HCT116 (cell line): Measurements from ENCODE around the gene ASS1. TPM values are rescaled to one million over a fixed set of nuclear protein-coding genes. Genes with fewer than 3 reads are reported as not detected.

Experiments used
- ATAC-seq: fragments of 200-7000 bp; cut with Tn5 transposase; 2 replicates; pipeline ENCODE4 v1.9.1; 2020; ENCODE audit warnings: mild to moderate bottlenecking, moderate library complexity
- BruUV-seq: library from RNA; stranded (reverse); fragments of 400-500 nt; replicated peaks from 2 replicates; lab custom pipeline; 2021; lab: Mats Ljungman, UMichigan
- CTCF ChIA-PET: fragments of 300-600 bp; sonication (Branson Sonifier 250); formaldehyde crosslinking; loops from one replicate; lab custom pipeline; 2021; ENCODE audit warnings: antibody characterized with exemption; lab: Charles Lee
- POLR2A ChIA-PET: fragments of 300-600, 350-600 bp; sonication (Branson Sonifier 250); formaldehyde crosslinking; loops from one replicate; lab custom pipeline; 2021; ENCODE audit warnings: antibody characterized with exemption; lab: Charles Lee
- RAD21 ChIA-PET, 2 experiments: fragments of 300-600 bp; sonication (Branson Sonifier 250); formaldehyde crosslinking; loops; one replicate each; lab custom pipeline; 2023; ENCODE audit warnings: low total read pairs in 2 of 2; ENCODE audit not compliant: uncharacterized antibody in 2 of 2, unreplicated experiment in 2 of 2, low non-redundant PET in 1 of 2; lab: Charles Lee
- DNase-seq: peaks from one replicate; pipeline ENCODE4 v3.0.0-alpha.2; 2010; ENCODE audit warnings: low read depth, low spot score
- H2AFZ ChIP-seq: fragments of 200-600 bp; shearing (Covaris generic), sonication (generic); 2 replicates; pipeline ENCODE4 v1.6.1; 2017; ENCODE audit warnings: low read depth, mixed run types, mixed read lengths, antibody characterized with exemption, low read length; ENCODE audit not compliant: poor library complexity, severe bottlenecking
- H3K27ac ChIP-seq: 2 replicates; pipeline ENCODE4 v1.5.1; 2012; ENCODE audit warnings: low read depth, low read length
- H3K27me3 ChIP-seq: fragments of 200-600 bp; sonication (generic); 2 replicates; pipeline ENCODE4 v1.6.1; 2016; ENCODE audit warnings: mixed run types, low read length, mixed read lengths; ENCODE audit not compliant: insufficient read depth
- H3K36me3 ChIP-seq, 2 experiments: fragments of 200-500 bp in 1 of 2; fragments of 200-600 bp in 1 of 2; sonication (Bioruptor generic) in 1 of 2; sonication (generic) in 1 of 2; 2 replicates each; pipeline versions ENCODE4 v1.5.1 to v1.6.1; 2014 to 2016; ENCODE audit warnings: low read length in 2 of 2, inconsistent platforms in 1 of 2, mixed read lengths in 1 of 2, mixed run types in 1 of 2; ENCODE audit not compliant: insufficient read depth in 2 of 2, control insufficient read depth in 1 of 2
- H3K4me1 ChIP-seq, 2 experiments: fragments of 200-600 bp in 1 of 2; sonication (generic) in 1 of 2; 2 replicates each; pipeline versions ENCODE4 v1.5.1 to v1.6.1; 2012 to 2017; ENCODE audit warnings: low read length in 2 of 2, inconsistent platforms in 1 of 2, mild to moderate bottlenecking in 1 of 2, mixed read lengths in 1 of 2, mixed run types in 1 of 2, moderate library complexity in 1 of 2; ENCODE audit not compliant: insufficient read depth in 2 of 2, control insufficient read depth in 1 of 2
- H3K4me2 ChIP-seq: fragments of 200-600 bp; sonication (generic); 2 replicates; pipeline ENCODE4 v1.6.1; 2017; ENCODE audit warnings: mixed run types, low read length, mixed read lengths
- H3K4me3 ChIP-seq, 2 experiments: fragments of 200-600 bp in 1 of 2; sonication (generic) in 1 of 2; replicated peaks in 1 of 2; 2 replicates each; pipeline ENCODE4 v1.5.1; 2011 to 2016; ENCODE audit warnings: low read length in 2 of 2, control low read depth in 1 of 2, low read depth in 1 of 2, mild to moderate bottlenecking in 1 of 2, mixed read lengths in 1 of 2, mixed run types in 1 of 2
- H3K79me2 ChIP-seq: fragments of 200-600 bp; sonication (generic); 2 replicates; pipeline ENCODE4 v1.6.1; 2017; ENCODE audit warnings: mild to moderate bottlenecking, mixed run types, low read length, moderate library complexity, mixed read lengths; ENCODE audit not compliant: insufficient read depth
- H3K9ac ChIP-seq: fragments of 200-600 bp; sonication (generic); 2 replicates; pipeline ENCODE4 v1.6.1; 2016; ENCODE audit warnings: low read length, mixed read lengths
- H3K9me2 ChIP-seq: fragments of 200-600 bp; sonication (generic), shearing (Covaris generic); 2 replicates; pipeline ENCODE4 v1.6.1; 2017; ENCODE audit warnings: mixed run types, mild to moderate bottlenecking, moderate library complexity; ENCODE audit not compliant: insufficient read depth
- H3K9me3 ChIP-seq, 2 experiments: fragments of 200-500 bp in 1 of 2; fragments of 200-600 bp in 1 of 2; sonication (Bioruptor generic) in 1 of 2; sonication (generic) in 1 of 2; 2 replicates each; pipeline ENCODE4 v1.6.1; 2014 to 2017; ENCODE audit warnings: low read length in 2 of 2, mixed read lengths in 2 of 2, inconsistent platforms in 1 of 2, low read depth in 1 of 2, mild to moderate bottlenecking in 1 of 2, mixed run types in 1 of 2, moderate library complexity in 1 of 2; ENCODE audit not compliant: control insufficient read depth in 1 of 2, insufficient read depth in 1 of 2
- H4K20me1 ChIP-seq: fragments of 200-600 bp; sonication (generic), shearing (Covaris generic); 2 replicates; pipeline ENCODE4 v1.6.1; 2017; ENCODE audit warnings: mixed run types, mild to moderate bottlenecking, moderate library complexity; ENCODE audit not compliant: insufficient read depth
- CBX3 ChIP-seq: IDR thresholded peaks from 2 replicates; pipeline ENCODE4 v1.6.1; 2012; ENCODE audit warnings: low read depth
- EGR1 ChIP-seq: IDR thresholded peaks from 2 replicates; pipeline ENCODE4 v1.6.1; 2012; ENCODE audit warnings: low read depth
- EZH2phosphoT487 ChIP-seq: fragments of 200-600 bp; IDR thresholded peaks from 2 replicates; pipeline ENCODE4 v1.6.1; 2018; ENCODE audit warnings: antibody characterized with exemption, borderline replicate concordance
- FOSL1 ChIP-seq: IDR thresholded peaks from 2 replicates; pipeline ENCODE4 v1.6.1; 2012; ENCODE audit warnings: low read depth
- POLR2A ChIP-seq: IDR thresholded peaks from 2 replicates; pipeline ENCODE4 v1.7.0; 2011; ENCODE audit warnings: borderline replicate concordance; ENCODE audit not compliant: insufficient read depth, insufficient read length; ENCODE audit errors: extremely low read depth
- SIN3A ChIP-seq: IDR thresholded peaks from 2 replicates; pipeline ENCODE4 v1.6.1; 2012; ENCODE audit warnings: low read depth
- SP1 ChIP-seq: IDR thresholded peaks from 2 replicates; pipeline ENCODE4 v1.6.1; 2012; ENCODE audit warnings: low read depth
- SRF ChIP-seq: IDR thresholded peaks from 2 replicates; pipeline ENCODE4 v1.6.1; 2012; ENCODE audit warnings: low read depth
- TCF7L2 ChIP-seq: IDR thresholded peaks from 2 replicates; pipeline ENCODE4 v1.7.0; 2011; ENCODE audit warnings: borderline replicate concordance, inconsistent platforms; ENCODE audit not compliant: insufficient read depth, insufficient read length; ENCODE audit errors: extremely low read depth
- ZFX ChIP-seq: fragments of 450-650 bp; IDR thresholded peaks from 2 replicates; pipeline ENCODE4 v1.6.1; 2017
- intact Hi-C: fragments of 100-400 bp; cut with micrococcal nuclease; formaldehyde crosslinking; loops from 2 replicates; pipeline ENCODE4 v1.10.0; 2022
- total RNA-seq: library from RNA; stranded (reverse); gene quantifications from one replicate; pipeline ENCODE4 v1.2.1, GENCODE V29; 2021; ENCODE audit not compliant: unreplicated experiment
- TF ChIP-seq, protein P1 (sequence below), 3 experiments: fragments of 200-600 bp in 1 of 3; sonication (generic) in 1 of 3; IDR thresholded peaks in 2 of 3; conservative IDR thresholded peaks in 1 of 3; 2 replicates each; pipeline ENCODE4 v1.5.1; 2012 to 2017; ENCODE audit warnings: low read depth in 2 of 3, low read length in 2 of 3, antibody characterized with exemption in 1 of 3, borderline replicate concordance in 1 of 3, control low read depth in 1 of 3, mild to moderate bottlenecking in 1 of 3, mixed read lengths in 1 of 3, mixed run types in 1 of 3, moderate library complexity in 1 of 3; ENCODE audit not compliant: insufficient read depth in 1 of 3
- TF ChIP-seq, protein P2 (sequence below): IDR thresholded peaks from 2 replicates; pipeline ENCODE4 v1.6.1; 2012

The ASS1 gene
- total RNA-seq, 1 experiment from 2014 or later: 92.6 TPM

DNA sequence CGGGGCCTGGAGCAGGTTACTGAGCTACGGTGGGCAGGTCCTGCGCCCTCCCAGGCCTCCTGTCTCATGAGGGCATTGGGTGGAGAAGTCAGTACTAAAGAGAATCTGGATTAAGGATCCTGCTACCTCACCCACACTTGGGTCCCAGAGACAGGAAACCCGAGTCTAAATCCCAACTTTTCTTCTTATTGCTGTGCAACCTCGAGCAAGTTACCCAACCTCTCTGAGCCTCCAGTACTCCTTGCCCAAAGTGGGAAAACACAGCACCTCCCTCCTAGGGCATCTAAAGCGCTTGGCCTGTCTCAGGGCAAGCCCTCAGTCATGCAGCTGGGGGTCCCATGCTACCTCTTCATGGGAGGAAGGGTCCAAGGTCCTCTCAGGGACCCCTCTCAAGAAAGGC, 28.2 kb downstream of the ASS1 start:
- H3K4me2 ChIP-seq: no peak overlapping the region
- H2AFZ ChIP-seq: no peak overlapping the region
- ChIA-PET CTCF (no interaction called here), POLR2A (no interaction called here), RAD21 (no interaction called here)
- H3K9me3 ChIP-seq: no peaks in the 10 kb centered on the region
- H3K4me1 ChIP-seq: no peaks in the 10 kb centered on the region
- ATAC-seq (no peak), DNase-seq (no peak)
- no peaks in the 10 kb centered on the region for H3K79me2 ChIP-seq
- no peaks in the 10 kb centered on the region for H3K36me3 ChIP-seq
- no peaks in the 10 kb centered on the region for H4K20me1 ChIP-seq
- no peaks in the 10 kb centered on the region for H3K9me2 ChIP-seq
- H3K4me3 ChIP-seq: no peak overlapping the region
- no peaks in the 10 kb centered on the region for H3K27me3 ChIP-seq
- TF ChIP-seq ZFX (no peak), EZH2phosphoT487 (no peak)
- no TSS peak for BruUV-seq
- no peak overlapping the region for H3K9ac ChIP-seq
- intact Hi-C loops: no loop called here
- no peak overlapping the region for H3K27ac ChIP-seq

DNA sequence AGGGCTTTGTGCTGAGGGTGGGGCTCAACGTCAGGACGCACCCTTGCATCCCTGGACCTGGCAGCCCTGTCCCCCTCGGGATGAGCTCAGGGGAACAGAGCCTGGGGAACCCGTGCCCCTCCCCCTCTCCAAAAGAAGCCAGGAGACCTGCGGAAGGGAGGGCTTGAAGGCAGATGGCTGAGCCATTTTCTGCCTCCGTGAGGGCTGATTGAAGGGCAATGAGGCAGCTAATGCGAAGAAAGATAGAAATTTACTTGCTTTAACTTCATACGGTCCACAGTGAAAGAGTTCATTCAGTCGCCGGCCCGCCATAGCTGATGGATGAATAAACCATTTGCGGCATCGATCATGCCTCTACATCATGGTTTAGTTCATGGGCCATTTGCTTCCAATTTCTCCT, 28.8 kb downstream of the ASS1 start:
- H3K4me3 ChIP-seq: no peak overlapping the region
- H3K27me3 ChIP-seq: no peaks in the 10 kb centered on the region
- POLR2A ChIA-PET: no interaction called here
- no peaks in the 10 kb centered on the region for H4K20me1 ChIP-seq
- H3K9me2 ChIP-seq: no peaks in the 10 kb centered on the region
- TF ChIP-seq SP1 (no peak), EZH2phosphoT487 (no peak), SRF (no peak), TCF7L2 (no peak), CBX3 (no peak), FOSL1 (no peak), POLR2A (no peak), SIN3A (no peak), EGR1 (no peak)
- TF ChIP-seq, protein P1, sequence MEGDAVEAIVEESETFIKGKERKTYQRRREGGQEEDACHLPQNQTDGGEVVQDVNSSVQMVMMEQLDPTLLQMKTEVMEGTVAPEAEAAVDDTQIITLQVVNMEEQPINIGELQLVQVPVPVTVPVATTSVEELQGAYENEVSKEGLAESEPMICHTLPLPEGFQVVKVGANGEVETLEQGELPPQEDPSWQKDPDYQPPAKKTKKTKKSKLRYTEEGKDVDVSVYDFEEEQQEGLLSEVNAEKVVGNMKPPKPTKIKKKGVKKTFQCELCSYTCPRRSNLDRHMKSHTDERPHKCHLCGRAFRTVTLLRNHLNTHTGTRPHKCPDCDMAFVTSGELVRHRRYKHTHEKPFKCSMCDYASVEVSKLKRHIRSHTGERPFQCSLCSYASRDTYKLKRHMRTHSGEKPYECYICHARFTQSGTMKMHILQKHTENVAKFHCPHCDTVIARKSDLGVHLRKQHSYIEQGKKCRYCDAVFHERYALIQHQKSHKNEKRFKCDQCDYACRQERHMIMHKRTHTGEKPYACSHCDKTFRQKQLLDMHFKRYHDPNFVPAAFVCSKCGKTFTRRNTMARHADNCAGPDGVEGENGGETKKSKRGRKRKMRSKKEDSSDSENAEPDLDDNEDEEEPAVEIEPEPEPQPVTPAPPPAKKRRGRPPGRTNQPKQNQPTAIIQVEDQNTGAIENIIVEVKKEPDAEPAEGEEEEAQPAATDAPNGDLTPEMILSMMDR (IDR thresholded peaks at IDR 0.05 in 2 of 3, conservative IDR thresholded peaks at IDR 0.05 in 1 of 3; ENCODE audit: borderline replicate concordance in 1 of 3, insufficient read depth in 1 of 3, low read depth in 2 of 3, low read length in 2 of 3): no peak
- TF ChIP-seq, protein P2, sequence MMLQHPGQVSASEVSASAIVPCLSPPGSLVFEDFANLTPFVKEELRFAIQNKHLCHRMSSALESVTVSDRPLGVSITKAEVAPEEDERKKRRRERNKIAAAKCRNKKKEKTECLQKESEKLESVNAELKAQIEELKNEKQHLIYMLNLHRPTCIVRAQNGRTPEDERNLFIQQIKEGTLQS: no peak
- H3K9me3 ChIP-seq: no peaks in the 10 kb centered on the region
- ATAC-seq (no peak), DNase-seq (no peak)
- no peak overlapping the region for H3K4me2 ChIP-seq
- RAD21 ChIA-PET: no interaction called here
- no peak overlapping the region for H2AFZ ChIP-seq
- no TSS peak for BruUV-seq
- no peak overlapping the region for H3K27ac ChIP-seq
- no peaks in the 10 kb centered on the region for H3K36me3 ChIP-seq
- no peak overlapping the region for H3K9ac ChIP-seq
- CTCF ChIA-PET: no interaction called here
- H3K79me2 ChIP-seq: no peaks in the 10 kb centered on the region
- H3K4me1 ChIP-seq: no peaks in the 10 kb centered on the region
- intact Hi-C loops: no loop called here
